Breast epithelium (tissue), 4 donors: Measurements from ENCODE around the gene VEGFC. TPM values are rescaled to one million over a fixed set of nuclear protein-coding genes. Genes with fewer than 3 reads are reported as not detected.

Experiments
- DNase-seq, 2 donors: peaks; one replicate each; pipeline ENCODE4 v3.0.0-alpha.2; 2019; ENCODE audit warnings: low spot score in 2 of 2
- H3K27ac ChIP-seq, 2 donors: fragments of 200-600 bp; sonication (generic) in 1 of 2; one replicate each; pipeline ENCODE4 v1.5.1; 2016 to 2019; ENCODE audit warnings: mild to moderate bottlenecking in 1 of 2
- H3K27me3 ChIP-seq, 2 donors: fragments of 200-600 bp; sonication (generic) in 1 of 2; one replicate each; pipeline versions ENCODE4 v1.5.1 to v1.6.0; 2017 to 2019; ENCODE audit warnings: control low read depth in 1 of 2, mild to moderate bottlenecking in 1 of 2
- H3K36me3 ChIP-seq: fragments of 200-600 bp; one replicate; pipeline ENCODE4 v1.5.1; 2019
- H3K4me1 ChIP-seq, 2 donors: fragments of 200-600 bp; sonication (generic); one replicate each; pipeline ENCODE4 v1.5.1; 2016 to 2019; ENCODE audit warnings: control low read depth in 1 of 2
- H3K4me3 ChIP-seq, 3 donors: fragments of 200-600 bp; sonication (generic); 1 replicate in 2 of 3; 2 replicates in 1 of 3; pipeline ENCODE4 v1.5.1; 2016 to 2019; ENCODE audit warnings: mild to moderate bottlenecking in 3 of 3, moderate library complexity in 2 of 3
- H3K9me3 ChIP-seq, 2 donors: fragments of 200-600 bp; sonication (generic) in 1 of 2; one replicate each; pipeline ENCODE4 v1.5.1; 2016 to 2019; ENCODE audit warnings: control low read depth in 1 of 2
- CTCF ChIP-seq, 3 donors: fragments of 450-650 bp; IDR thresholded peaks; one replicate each; pipeline ENCODE4 v1.5.1; 2016 to 2017; ENCODE audit warnings: antibody characterized with exemption in 3 of 3, mild to moderate bottlenecking in 3 of 3, moderate library complexity in 3 of 3
- POLR2A ChIP-seq: fragments of 450-650 bp; IDR thresholded peaks from one replicate; pipeline ENCODE4 v1.6.1; 2016; ENCODE audit warnings: antibody characterized with exemption, mild to moderate bottlenecking, moderate library complexity
- POLR2AphosphoS5 ChIP-seq, 3 donors: sonication (generic); formaldehyde crosslinking; IDR thresholded peaks; one replicate each; pipeline ENCODE4 v1.6.1; 2017; ENCODE audit warnings: antibody characterized with exemption in 3 of 3
- intact Hi-C: fragments of 100-400 bp; cut with DNase I; formaldehyde crosslinking; loops from one replicate; pipeline ENCODE4 v1.15.1; 2023; ENCODE audit warnings: low total_unique reads
- total RNA-seq, 3 donors: library from RNA; depleted of rRNA; stranded (reverse); fragments of >200 nt; gene quantifications; one replicate each; pipeline ENCODE4 v1.1.0, GENCODE V29; 2016

Gene VEGFC
- total RNA-seq, 3 donors from 2014 or later = 6.9 to 17.0 (median 11.2) TPM

DNA sequence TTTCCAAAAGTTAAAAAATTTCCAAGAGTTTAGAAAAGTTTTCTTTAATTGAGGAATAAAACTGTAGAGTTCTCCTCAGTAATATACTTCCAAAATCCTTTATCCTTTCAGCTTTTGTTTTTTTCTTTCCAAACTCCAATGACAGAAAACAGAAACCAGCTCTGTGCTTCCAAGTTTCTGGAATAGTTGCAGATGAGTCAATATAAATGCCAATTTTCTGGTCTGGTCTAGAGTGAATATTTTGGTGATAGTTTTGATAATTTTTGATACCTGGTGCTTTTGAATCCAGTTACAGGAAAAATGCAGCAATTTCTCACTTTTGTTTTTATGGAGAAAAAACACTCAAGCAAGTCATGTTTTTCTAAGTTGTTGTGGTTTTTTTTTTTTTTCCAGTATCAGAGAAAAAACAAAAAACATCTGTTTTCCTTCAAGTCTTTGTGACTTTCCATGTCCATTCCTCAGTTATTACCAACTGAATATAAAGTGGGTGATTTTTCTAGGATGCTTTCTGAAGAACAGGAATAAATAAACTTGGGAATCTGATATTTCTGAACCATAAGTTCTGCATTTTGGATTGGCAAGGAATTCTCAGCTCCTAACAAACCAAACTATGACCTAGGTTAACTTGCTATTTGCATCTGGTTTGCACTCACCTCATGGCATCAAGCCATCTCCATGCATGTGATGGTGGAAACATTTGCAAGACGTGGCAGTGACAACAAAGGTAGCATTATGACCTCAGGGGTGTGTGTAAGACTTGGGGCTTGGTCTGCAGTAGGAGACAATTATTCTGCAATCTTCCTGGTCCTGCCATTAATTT is 139.1 kb downstream of the VEGFC start:
- H3K27me3 ChIP-seq = no peaks in the 10 kb centered on the region
- intact Hi-C loops = no loop called here
- no peak overlapping the region for H3K27ac ChIP-seq
- H3K36me3 ChIP-seq = no peaks in the 10 kb centered on the region
- H3K4me3 ChIP-seq = no peak overlapping the region
- DNase-seq = no peak
- TF ChIP-seq CTCF (IDR thresholded peaks at IDR 0.05) = no peak
- no peak for TF ChIP-seq POLR2A
- TF ChIP-seq POLR2AphosphoS5 (IDR thresholded peaks at IDR 0.05) = no peak
- no peaks in the 10 kb centered on the region for H3K9me3 ChIP-seq
- H3K4me1 ChIP-seq = no peaks in the 10 kb centered on the region

DNA sequence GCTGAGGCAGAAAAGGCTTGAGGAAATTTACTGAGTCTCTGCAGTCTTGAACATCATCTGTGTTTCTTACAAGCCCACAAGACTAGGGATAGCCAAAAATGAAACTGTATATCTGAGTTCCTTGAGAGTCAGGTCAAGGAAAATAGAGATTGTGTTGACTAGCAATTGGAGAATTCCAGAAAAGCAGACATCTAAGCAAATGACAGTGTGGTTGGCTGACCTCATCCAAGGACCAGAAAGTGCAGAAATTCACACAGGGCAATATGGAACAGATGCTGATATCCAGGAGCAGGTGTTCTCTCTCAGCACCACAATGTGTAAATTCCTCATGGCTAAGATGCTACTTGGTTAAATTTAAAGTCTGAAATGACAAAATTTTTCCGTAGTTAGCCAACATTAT is 146.4 kb downstream of the VEGFC start:
- no peak for DNase-seq
- no peaks in the 10 kb centered on the region for H3K36me3 ChIP-seq
- H3K4me1 ChIP-seq = no peaks in the 10 kb centered on the region
- TF ChIP-seq POLR2A = no peak
- TF ChIP-seq POLR2AphosphoS5 (IDR thresholded peaks at IDR 0.05) = no peak
- no peak for TF ChIP-seq CTCF (IDR thresholded peaks at IDR 0.05)
- H3K9me3 ChIP-seq = no peaks in the 10 kb centered on the region
- intact Hi-C loops = no loop called here
- no peak overlapping the region for H3K27ac ChIP-seq
- H3K27me3 ChIP-seq = no peaks in the 10 kb centered on the region
- H3K4me3 ChIP-seq = no peak overlapping the region

GRCh38 chr4:176645246-176645960 is 147.3 kb downstream of the VEGFC start:
- H3K27me3 ChIP-seq = no peaks in the 10 kb centered on the region

GRCh38 chr4:176642472-176642871 is 150.2 kb downstream of the VEGFC start:
- H3K4me1 ChIP-seq = no peaks in the 10 kb centered on the region
- no peak for DNase-seq
- no peak for TF ChIP-seq POLR2A
- TF ChIP-seq POLR2AphosphoS5 (IDR thresholded peaks at IDR 0.05) = no peak
- no peak for TF ChIP-seq CTCF (IDR thresholded peaks at IDR 0.05)
- H3K36me3 ChIP-seq = no peaks in the 10 kb centered on the region
- H3K27ac ChIP-seq = no peak overlapping the region
- H3K4me3 ChIP-seq = no peak overlapping the region
- intact Hi-C loops = no loop called here
- H3K9me3 ChIP-seq = no peaks in the 10 kb centered on the region
- no peaks in the 10 kb centered on the region for H3K27me3 ChIP-seq

More at GRCh38 chr4:176645246-176645960, 147.3 kb downstream of the VEGFC start:
- Histone ChIP-seq H3K4me3 (no peak overlapping the region), H3K36me3 (no peaks in the 10 kb centered on the region), H3K27ac (no peak overlapping the region), H3K4me1 (no peaks in the 10 kb centered on the region), H3K9me3 (no peaks in the 10 kb centered on the region)
- no peak for DNase-seq
- intact Hi-C loops = no loop called here
- TF ChIP-seq POLR2A (no peak), POLR2AphosphoS5 (IDR thresholded peaks at IDR 0.05) (no peak)

GRCh38 chr4:176641237-176641636 is 151.5 kb downstream of the VEGFC start:
- intact Hi-C loops = no loop called here
- Histone ChIP-seq H3K36me3 (no peaks in the 10 kb centered on the region), H3K27ac (no peak overlapping the region), H3K4me3 (no peak overlapping the region), H3K4me1 (no peaks in the 10 kb centered on the region), H3K27me3 (no peaks in the 10 kb centered on the region), H3K9me3 (no peaks in the 10 kb centered on the region)
- TF ChIP-seq CTCF (IDR thresholded peaks at IDR 0.05) (no peak), POLR2AphosphoS5 (IDR thresholded peaks at IDR 0.05) (no peak), POLR2A (no peak)
- DNase-seq = no peak
